H1 (cell line): ENCODE results near the gene CAP1.
"Not testable (repeated sequence)": the region's sequence is repeated elsewhere in the genome, so short reads cannot be mapped to it uniquely, and the experiment has no call there.

Source experiments
- TCF12 ChIP-seq: IDR thresholded peaks from 2 replicates; pipeline ENCODE4 v1.6.1; 2011; ENCODE audit warnings: low read depth, mild to moderate bottlenecking, low read length
- TF ChIP-seq, protein P1 (sequence below), 3 experiments: IDR thresholded peaks; 1 replicate in 2 of 3; 2 replicates in 1 of 3; pipeline versions ENCODE4 v1.5.1 to v1.6.1; 2011; ENCODE audit warnings: low read length in 3 of 3, mild to moderate bottlenecking in 3 of 3, inconsistent platforms in 2 of 3, low read depth in 1 of 3, moderate library complexity in 1 of 3; ENCODE audit not compliant: insufficient read depth in 1 of 3; ENCODE audit errors: control extremely low read depth in 1 of 3

DNA sequence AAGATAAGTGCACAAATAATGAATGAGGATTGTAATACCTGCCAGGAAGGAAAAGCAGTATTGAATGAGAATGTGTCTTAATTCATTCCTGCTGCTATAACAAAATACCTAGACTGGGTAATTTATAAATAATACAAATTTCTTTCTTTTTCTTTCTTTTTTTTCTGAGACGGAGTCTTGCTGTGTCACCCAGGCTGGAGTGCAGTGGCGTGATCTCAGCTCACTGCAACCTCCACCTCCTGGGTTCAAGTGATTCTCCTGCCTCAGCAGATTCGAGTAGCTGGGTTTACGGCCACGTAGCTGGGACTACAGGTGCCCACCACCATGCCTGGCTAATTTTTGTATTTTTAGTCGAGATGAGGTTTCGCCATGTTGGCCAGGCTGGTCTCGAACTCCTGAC, 3.3 kb upstream of the CAP1 start:
- not testable (repeated sequence) for TF ChIP-seq TCF12
- TF ChIP-seq, protein P1, sequence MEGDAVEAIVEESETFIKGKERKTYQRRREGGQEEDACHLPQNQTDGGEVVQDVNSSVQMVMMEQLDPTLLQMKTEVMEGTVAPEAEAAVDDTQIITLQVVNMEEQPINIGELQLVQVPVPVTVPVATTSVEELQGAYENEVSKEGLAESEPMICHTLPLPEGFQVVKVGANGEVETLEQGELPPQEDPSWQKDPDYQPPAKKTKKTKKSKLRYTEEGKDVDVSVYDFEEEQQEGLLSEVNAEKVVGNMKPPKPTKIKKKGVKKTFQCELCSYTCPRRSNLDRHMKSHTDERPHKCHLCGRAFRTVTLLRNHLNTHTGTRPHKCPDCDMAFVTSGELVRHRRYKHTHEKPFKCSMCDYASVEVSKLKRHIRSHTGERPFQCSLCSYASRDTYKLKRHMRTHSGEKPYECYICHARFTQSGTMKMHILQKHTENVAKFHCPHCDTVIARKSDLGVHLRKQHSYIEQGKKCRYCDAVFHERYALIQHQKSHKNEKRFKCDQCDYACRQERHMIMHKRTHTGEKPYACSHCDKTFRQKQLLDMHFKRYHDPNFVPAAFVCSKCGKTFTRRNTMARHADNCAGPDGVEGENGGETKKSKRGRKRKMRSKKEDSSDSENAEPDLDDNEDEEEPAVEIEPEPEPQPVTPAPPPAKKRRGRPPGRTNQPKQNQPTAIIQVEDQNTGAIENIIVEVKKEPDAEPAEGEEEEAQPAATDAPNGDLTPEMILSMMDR (IDR thresholded peaks at IDR 0.05; ENCODE audit: control extremely low read depth in 1 of 3, insufficient read depth in 1 of 3, low read depth in 1 of 3, low read length in 3 of 3): not testable (repeated sequence)
